KMS-11 (cell line): ENCODE measurements around the gene RGS3.
A peak's percentile ranks its signal among the peaks of the same experiment; 100 is the strongest.

Experiments
- H2AFZ ChIP-seq: fragments of 200-600 bp; sonication (generic); 2 replicates; pipeline ENCODE4 v1.6.1; 2016; ENCODE audit warnings: antibody characterized with exemption, mixed run types, low read depth
- H3K27ac ChIP-seq: fragments of 200-600 bp; sonication (generic); 2 replicates; pipeline ENCODE4 v1.6.1; 2016; ENCODE audit warnings: mild to moderate bottlenecking, mixed run types
- H3K27me3 ChIP-seq: fragments of 200-600 bp; sonication (generic); 2 replicates; pipeline ENCODE4 v1.6.1; 2017; ENCODE audit warnings: mild to moderate bottlenecking, low read depth, mixed run types, moderate library complexity; ENCODE audit not compliant: insufficient read depth
- H3K36me3 ChIP-seq: fragments of 200-600 bp; sonication (generic); 2 replicates; pipeline ENCODE4 v1.6.1; 2017; ENCODE audit warnings: mild to moderate bottlenecking, mixed run types; ENCODE audit not compliant: insufficient read depth
- H3K4me1 ChIP-seq: fragments of 200-600 bp; sonication (generic); 2 replicates; pipeline ENCODE4 v1.6.1; 2016; ENCODE audit warnings: mild to moderate bottlenecking, low read depth, mixed run types; ENCODE audit not compliant: poor library complexity, severe bottlenecking
- H3K4me2 ChIP-seq: fragments of 200-600 bp; sonication (generic); 2 replicates; pipeline ENCODE4 v1.7.0; 2016; ENCODE audit warnings: mild to moderate bottlenecking, mixed run types
- H3K4me3 ChIP-seq: fragments of 200-600 bp; sonication (generic); IDR thresholded peaks from 2 replicates; pipeline ENCODE4 v1.6.1; 2017; ENCODE audit warnings: low read depth, low read length, mixed read lengths; ENCODE audit not compliant: insufficient read depth
- H3K79me2 ChIP-seq: fragments of 200-600 bp; sonication (generic); 2 replicates; pipeline ENCODE4 v1.6.1; 2016; ENCODE audit warnings: low read depth, mixed run types; ENCODE audit not compliant: insufficient read depth
- H3K9ac ChIP-seq: fragments of 200-600 bp; sonication (generic); 2 replicates; pipeline ENCODE4 v1.6.1; 2016; ENCODE audit warnings: mild to moderate bottlenecking, mixed run types
- H4K20me1 ChIP-seq: fragments of 200-600 bp; sonication (generic); 2 replicates; pipeline ENCODE4 v1.6.1; 2016; ENCODE audit warnings: mild to moderate bottlenecking, mixed run types; ENCODE audit not compliant: insufficient read depth
- TF ChIP-seq, protein P1 (sequence below): fragments of 200-600 bp; sonication (generic); conservative IDR thresholded peaks from 2 replicates; pipeline ENCODE4 v1.6.1; 2017; ENCODE audit warnings: low read depth, mild to moderate bottlenecking, antibody characterized with exemption, low read length, moderate library complexity, mixed read lengths

The RGS3 gene

DNA sequence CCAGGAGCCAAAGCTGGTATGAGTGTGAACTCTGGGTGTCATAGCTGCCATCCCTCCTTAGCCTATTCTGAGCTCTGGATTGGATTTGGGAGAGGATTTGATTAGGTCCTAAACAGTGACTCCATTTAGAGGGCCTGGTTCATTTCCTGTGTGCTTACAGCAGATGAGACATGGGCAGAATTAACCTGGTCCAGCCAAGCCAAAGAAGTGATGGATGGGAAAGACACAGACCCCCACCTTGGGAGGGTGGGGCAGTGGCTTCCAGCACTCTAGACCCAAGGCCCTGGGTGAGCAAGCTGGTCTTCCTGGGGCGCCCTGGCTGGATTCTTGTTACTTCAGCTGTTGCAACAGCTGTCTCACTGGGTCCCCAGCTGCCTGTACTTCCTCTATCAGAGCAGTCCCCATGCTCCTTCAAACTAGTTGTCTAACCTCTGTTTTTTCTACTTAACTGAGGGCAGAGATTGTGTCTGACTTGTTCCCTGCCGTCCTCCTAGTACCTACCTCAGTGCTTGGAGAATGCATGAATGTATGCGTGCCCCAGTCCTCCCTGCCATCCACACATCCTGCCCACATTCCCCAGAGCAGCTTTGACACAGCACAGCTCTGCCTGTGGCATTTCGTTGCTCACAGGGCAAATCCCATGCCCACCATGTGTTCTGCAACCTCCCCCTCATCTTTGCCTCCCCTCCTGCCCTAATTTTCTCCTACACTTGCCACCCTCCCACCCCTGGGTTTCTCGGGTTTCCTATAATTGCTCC lies 115.9 kb downstream of the RGS3 start:
- no peak overlapping the region for H3K4me3 ChIP-seq
- H3K4me2 ChIP-seq = peak overlapping the region; percentile 91
- no peaks in the 10 kb centered on the region for H3K36me3 ChIP-seq
- H3K4me1 ChIP-seq = peaks cover 66% of the 10 kb centered on the region
- H4K20me1 ChIP-seq = no peaks in the 10 kb centered on the region
- TF ChIP-seq, protein P1, sequence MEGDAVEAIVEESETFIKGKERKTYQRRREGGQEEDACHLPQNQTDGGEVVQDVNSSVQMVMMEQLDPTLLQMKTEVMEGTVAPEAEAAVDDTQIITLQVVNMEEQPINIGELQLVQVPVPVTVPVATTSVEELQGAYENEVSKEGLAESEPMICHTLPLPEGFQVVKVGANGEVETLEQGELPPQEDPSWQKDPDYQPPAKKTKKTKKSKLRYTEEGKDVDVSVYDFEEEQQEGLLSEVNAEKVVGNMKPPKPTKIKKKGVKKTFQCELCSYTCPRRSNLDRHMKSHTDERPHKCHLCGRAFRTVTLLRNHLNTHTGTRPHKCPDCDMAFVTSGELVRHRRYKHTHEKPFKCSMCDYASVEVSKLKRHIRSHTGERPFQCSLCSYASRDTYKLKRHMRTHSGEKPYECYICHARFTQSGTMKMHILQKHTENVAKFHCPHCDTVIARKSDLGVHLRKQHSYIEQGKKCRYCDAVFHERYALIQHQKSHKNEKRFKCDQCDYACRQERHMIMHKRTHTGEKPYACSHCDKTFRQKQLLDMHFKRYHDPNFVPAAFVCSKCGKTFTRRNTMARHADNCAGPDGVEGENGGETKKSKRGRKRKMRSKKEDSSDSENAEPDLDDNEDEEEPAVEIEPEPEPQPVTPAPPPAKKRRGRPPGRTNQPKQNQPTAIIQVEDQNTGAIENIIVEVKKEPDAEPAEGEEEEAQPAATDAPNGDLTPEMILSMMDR = no peak
- H3K9ac ChIP-seq = no peak overlapping the region; the same call in 1 of the 2 replicates
- peak overlapping the region; percentile 81 for H3K27ac ChIP-seq
- no peaks in the 10 kb centered on the region for H3K27me3 ChIP-seq
- no peaks in the 10 kb centered on the region for H3K79me2 ChIP-seq
- H2AFZ ChIP-seq = peak overlapping the region; percentile 35; the same call in 1 of the 2 replicates

DNA sequence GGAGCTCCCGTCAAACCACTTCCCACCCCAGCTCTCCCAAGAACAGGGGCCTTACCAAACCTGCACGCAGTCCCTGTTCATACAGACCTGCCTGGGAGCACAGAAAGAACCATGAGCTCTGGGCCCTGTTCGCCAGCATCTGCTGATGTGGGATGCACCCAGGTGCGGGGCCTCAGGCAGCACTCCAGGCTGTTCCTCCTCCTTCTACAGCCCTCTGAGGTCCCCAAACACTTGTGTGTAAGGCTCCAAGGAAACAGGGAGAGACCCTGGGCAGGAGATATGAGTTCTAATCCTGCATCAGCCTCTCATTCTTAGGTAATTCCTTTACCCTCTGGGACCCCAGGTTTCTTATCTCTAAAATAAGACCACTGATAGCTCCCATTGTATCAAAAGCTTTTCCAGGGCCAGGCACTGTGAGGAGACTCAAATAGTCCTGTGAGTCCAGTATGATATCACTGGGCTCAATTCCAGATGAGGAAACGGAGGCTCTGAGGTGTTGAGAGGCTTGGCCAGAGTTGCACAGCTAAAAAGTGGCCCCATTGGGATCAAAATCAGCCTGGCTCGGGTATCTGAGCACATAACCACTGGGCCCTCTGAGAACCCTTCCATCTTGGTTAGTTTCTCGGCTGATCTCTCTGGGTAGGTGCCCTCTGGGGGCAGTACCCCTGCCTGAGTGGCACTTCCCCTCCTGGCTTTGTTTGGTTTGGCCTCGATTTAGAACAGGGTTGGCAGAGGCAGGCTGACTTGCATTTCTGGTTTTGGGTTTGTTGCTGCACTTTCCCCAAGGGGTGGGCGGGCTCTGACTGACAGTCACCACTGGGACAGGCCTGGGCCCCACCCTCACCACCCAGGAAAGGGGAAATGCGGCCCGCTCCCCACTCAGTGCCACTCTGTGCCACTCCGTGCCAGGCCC lies 116.8 kb downstream of the RGS3 start:
- H3K4me3 ChIP-seq = no peak overlapping the region
- H2AFZ ChIP-seq = no peak overlapping the region
- no peaks in the 10 kb centered on the region for H3K36me3 ChIP-seq
- H3K9ac ChIP-seq = no peak overlapping the region
- TF ChIP-seq, protein P1 = no peak
- no peaks in the 10 kb centered on the region for H4K20me1 ChIP-seq
- H3K4me2 ChIP-seq = peak overlapping the region; percentile 91
- peak overlapping the region; percentile 81; the same call in 1 of the 2 replicates for H3K27ac ChIP-seq
- peaks cover 66% of the 10 kb centered on the region for H3K4me1 ChIP-seq
- no peaks in the 10 kb centered on the region for H3K79me2 ChIP-seq
- H3K27me3 ChIP-seq = no peaks in the 10 kb centered on the region

DNA sequence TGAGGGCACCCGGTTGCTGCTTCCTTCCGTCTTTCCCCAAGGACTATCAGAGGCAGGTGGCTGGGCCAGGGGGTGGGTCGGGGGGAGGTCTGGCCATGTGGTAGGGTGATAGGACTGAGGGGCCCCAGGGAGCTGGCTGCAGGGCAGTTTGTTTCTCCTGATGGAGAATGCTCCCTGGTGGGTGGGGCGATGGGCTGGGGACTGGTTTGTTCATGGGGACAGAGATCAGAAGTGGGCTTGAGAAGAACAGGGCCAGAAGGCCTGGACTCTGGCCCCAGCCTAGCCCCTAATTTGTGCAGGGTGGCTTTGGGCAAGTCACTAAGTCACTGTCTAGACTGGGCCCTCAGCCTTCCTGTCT lies 117.4 kb downstream of the RGS3 start:
- H3K79me2 ChIP-seq = no peaks in the 10 kb centered on the region
- no peak overlapping the region for H3K27ac ChIP-seq
- H3K4me1 ChIP-seq = peaks cover 66% of the 10 kb centered on the region
- H4K20me1 ChIP-seq = no peaks in the 10 kb centered on the region
- no peak overlapping the region for H3K9ac ChIP-seq
- TF ChIP-seq, protein P1 = no peak
- no peaks in the 10 kb centered on the region for H3K36me3 ChIP-seq
- no peak overlapping the region for H2AFZ ChIP-seq
- H3K27me3 ChIP-seq = no peaks in the 10 kb centered on the region
- H3K4me2 ChIP-seq = peak overlapping the region; percentile 90
- H3K4me3 ChIP-seq = no peak overlapping the region

DNA sequence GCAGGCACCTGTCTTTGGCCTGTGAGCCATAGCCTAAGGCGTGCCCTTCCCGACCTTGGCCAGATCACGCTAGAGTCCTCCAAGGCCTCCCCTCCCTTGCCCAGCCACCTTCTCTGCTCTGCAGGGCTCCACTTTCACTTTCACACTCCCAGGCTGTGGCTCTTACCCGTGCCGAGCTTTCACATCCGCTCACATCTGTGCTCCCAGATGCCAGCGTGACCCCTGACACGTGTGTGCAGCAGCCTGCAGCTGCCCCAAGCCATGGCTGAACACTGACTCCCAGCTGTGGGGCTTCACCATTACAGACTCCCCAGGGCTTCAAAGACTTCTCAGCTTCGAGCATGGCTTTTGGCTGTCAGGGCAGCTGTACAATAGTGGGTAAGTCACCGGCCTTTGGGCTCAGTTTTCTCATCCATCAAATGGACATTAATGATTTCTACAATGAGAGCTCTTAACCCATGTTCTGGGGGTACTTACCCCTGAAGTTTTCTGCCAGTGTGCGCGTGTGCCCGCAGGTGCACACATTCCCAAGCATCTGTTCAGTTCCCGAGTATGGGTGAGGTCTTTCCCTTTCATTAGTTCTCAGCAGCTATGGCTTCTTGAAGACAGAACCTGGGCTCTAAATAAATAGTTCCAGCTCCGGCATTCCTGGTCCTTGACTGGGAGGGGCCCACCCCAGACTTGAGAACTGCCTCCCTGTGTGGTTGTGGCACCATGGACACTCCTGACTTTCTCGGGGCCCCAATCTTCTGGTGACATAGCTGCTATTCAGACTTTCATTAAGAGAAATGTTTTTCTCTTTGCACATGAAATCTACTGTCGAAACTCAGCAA lies 118.6 kb downstream of the RGS3 start:
- Histone ChIP-seq H3K36me3 (no peaks in the 10 kb centered on the region), H3K9ac (no peak overlapping the region), H3K4me2 (peak overlapping the region; percentile 90), H3K27me3 (no peaks in the 10 kb centered on the region), H4K20me1 (no peaks in the 10 kb centered on the region), H2AFZ (no peak overlapping the region), H3K4me1 (peaks cover 66% of the 10 kb centered on the region), H3K79me2 (no peaks in the 10 kb centered on the region), H3K4me3 (no peak overlapping the region), H3K27ac (no peak overlapping the region)
- TF ChIP-seq, protein P1 = peak; percentile 39; the same call in 1 of the 2 replicates
